KMS-11 (cell line): Measurements from ENCODE around the gene VPS35.

Source experiments
- H2AFZ ChIP-seq: fragments of 200-600 bp; sonication (generic); 2 replicates; pipeline ENCODE4 v1.6.1; 2016; ENCODE audit warnings: antibody characterized with exemption, mixed run types, low read depth
- H3K27ac ChIP-seq: fragments of 200-600 bp; sonication (generic); 2 replicates; pipeline ENCODE4 v1.6.1; 2016; ENCODE audit warnings: mild to moderate bottlenecking, mixed run types
- H3K27me3 ChIP-seq: fragments of 200-600 bp; sonication (generic); 2 replicates; pipeline ENCODE4 v1.6.1; 2017; ENCODE audit warnings: mild to moderate bottlenecking, low read depth, mixed run types, moderate library complexity; ENCODE audit not compliant: insufficient read depth
- H3K36me3 ChIP-seq: fragments of 200-600 bp; sonication (generic); 2 replicates; pipeline ENCODE4 v1.6.1; 2017; ENCODE audit warnings: mild to moderate bottlenecking, mixed run types; ENCODE audit not compliant: insufficient read depth
- H3K4me1 ChIP-seq: fragments of 200-600 bp; sonication (generic); 2 replicates; pipeline ENCODE4 v1.6.1; 2016; ENCODE audit warnings: mild to moderate bottlenecking, low read depth, mixed run types; ENCODE audit not compliant: poor library complexity, severe bottlenecking
- H3K4me2 ChIP-seq: fragments of 200-600 bp; sonication (generic); 2 replicates; pipeline ENCODE4 v1.7.0; 2016; ENCODE audit warnings: mild to moderate bottlenecking, mixed run types
- H3K4me3 ChIP-seq: fragments of 200-600 bp; sonication (generic); IDR thresholded peaks from 2 replicates; pipeline ENCODE4 v1.6.1; 2017; ENCODE audit warnings: low read depth, low read length, mixed read lengths; ENCODE audit not compliant: insufficient read depth
- H3K79me2 ChIP-seq: fragments of 200-600 bp; sonication (generic); 2 replicates; pipeline ENCODE4 v1.6.1; 2016; ENCODE audit warnings: low read depth, mixed run types; ENCODE audit not compliant: insufficient read depth
- H3K9ac ChIP-seq: fragments of 200-600 bp; sonication (generic); 2 replicates; pipeline ENCODE4 v1.6.1; 2016; ENCODE audit warnings: mild to moderate bottlenecking, mixed run types
- H4K20me1 ChIP-seq: fragments of 200-600 bp; sonication (generic); 2 replicates; pipeline ENCODE4 v1.6.1; 2016; ENCODE audit warnings: mild to moderate bottlenecking, mixed run types; ENCODE audit not compliant: insufficient read depth
- CTCF ChIP-seq: fragments of 200-600 bp; sonication (generic); conservative IDR thresholded peaks from 2 replicates; pipeline ENCODE4 v1.6.1; 2017; ENCODE audit warnings: low read depth, mild to moderate bottlenecking, antibody characterized with exemption, low read length, moderate library complexity, mixed read lengths

The VPS35 gene

GRCh38 chr16:46702030-46702429, 13.1 kb upstream of the VPS35 start:
- H3K4me2 ChIP-seq = no peak overlapping the region
- no peak for TF ChIP-seq CTCF
- no peak overlapping the region for H3K9ac ChIP-seq
- H3K4me3 ChIP-seq = no peak overlapping the region
- no peaks in the 10 kb centered on the region for H3K4me1 ChIP-seq
- no peak overlapping the region for H2AFZ ChIP-seq
- H3K79me2 ChIP-seq = no peaks in the 10 kb centered on the region
- no peaks in the 10 kb centered on the region for H4K20me1 ChIP-seq
- no peaks in the 10 kb centered on the region for H3K36me3 ChIP-seq
- H3K27ac ChIP-seq = no peak overlapping the region
- no peaks in the 10 kb centered on the region for H3K27me3 ChIP-seq

- no peak overlapping the region for H3K4me3 ChIP-seq
- no peaks in the 10 kb centered on the region for H3K79me2 ChIP-seq
- TF ChIP-seq CTCF = no peak
- no peaks in the 10 kb centered on the region for H3K27me3 ChIP-seq
- no peak overlapping the region for H3K9ac ChIP-seq
- H3K27ac ChIP-seq = no peak overlapping the region
- no peaks in the 10 kb centered on the region for H4K20me1 ChIP-seq
- no peaks in the 10 kb centered on the region for H3K4me1 ChIP-seq
- no peak overlapping the region for H2AFZ ChIP-seq
- no peak overlapping the region for H3K4me2 ChIP-seq
- H3K36me3 ChIP-seq = no peaks in the 10 kb centered on the region
These were observed 12.6 kb upstream of the VPS35 start for GRCh38 chr16:46701615-46702014.

DNA sequence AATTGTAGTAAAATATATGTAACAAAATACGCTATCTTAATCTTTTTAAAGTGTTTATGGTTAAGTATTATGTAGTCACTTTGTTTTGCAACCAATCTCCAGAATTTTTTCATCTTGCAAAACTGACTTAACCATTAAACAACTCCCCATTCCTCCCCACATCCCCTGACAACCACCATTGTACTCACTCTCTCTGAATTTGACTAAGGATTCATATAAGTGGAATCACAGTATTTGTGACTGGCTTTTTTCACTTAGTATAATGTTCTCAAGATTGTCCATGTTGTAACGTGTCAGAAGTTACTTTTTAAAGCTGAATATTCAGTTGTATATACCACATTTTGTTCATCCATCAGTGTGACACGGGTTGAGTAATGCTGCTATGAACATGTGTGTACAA, 11.1 kb upstream of the VPS35 start:
- H3K4me3 ChIP-seq = no peak overlapping the region
- no peaks in the 10 kb centered on the region for H3K4me1 ChIP-seq
- no peak overlapping the region for H3K9ac ChIP-seq
- no peaks in the 10 kb centered on the region; the same call in 1 of the 2 replicates for H3K36me3 ChIP-seq
- no peak overlapping the region for H3K4me2 ChIP-seq
- H3K79me2 ChIP-seq = no peaks in the 10 kb centered on the region
- H3K27ac ChIP-seq = no peak overlapping the region
- H2AFZ ChIP-seq = no peak overlapping the region
- TF ChIP-seq CTCF = no peak
- H3K27me3 ChIP-seq = no peaks in the 10 kb centered on the region
- no peaks in the 10 kb centered on the region for H4K20me1 ChIP-seq

DNA sequence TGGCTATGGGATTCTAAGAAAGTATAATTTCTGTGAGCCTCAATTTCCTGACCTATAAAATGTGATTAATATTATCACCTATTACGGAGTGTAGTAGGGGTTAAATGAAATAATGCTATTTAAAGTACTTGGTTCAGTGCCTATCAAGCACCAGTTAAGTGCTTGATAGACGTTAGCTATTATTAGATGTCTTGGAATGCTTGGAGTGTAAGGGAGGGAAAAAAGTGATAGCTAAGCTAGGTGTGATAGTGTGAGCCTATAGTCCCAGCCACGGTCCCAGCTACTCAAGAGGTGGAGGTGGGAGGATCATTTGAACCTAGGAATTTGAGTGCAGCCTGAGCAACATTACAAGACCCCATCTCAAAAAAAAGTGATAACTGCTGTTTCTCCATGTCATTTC, 8.0 kb upstream of the VPS35 start:
- H3K79me2 ChIP-seq = peaks cover 5% of the 10 kb centered on the region; the same call in 1 of the 2 replicates
- no peaks in the 10 kb centered on the region for H3K27me3 ChIP-seq
- no peak for TF ChIP-seq CTCF
- no peak overlapping the region for H3K27ac ChIP-seq
- H3K4me1 ChIP-seq = peaks cover 3% of the 10 kb centered on the region
- no peak overlapping the region for H3K9ac ChIP-seq
- peaks cover 10% of the 10 kb centered on the region; the same call in 1 of the 2 replicates for H3K36me3 ChIP-seq
- no peak overlapping the region for H3K4me2 ChIP-seq
- no peak overlapping the region for H2AFZ ChIP-seq
- no peaks in the 10 kb centered on the region for H4K20me1 ChIP-seq
- no peak overlapping the region for H3K4me3 ChIP-seq
